ENCODE results near the gene ID3. TPM values are rescaled to one million over a fixed set of nuclear protein-coding genes. Genes with fewer than 3 reads are reported as not detected.

Gene ID3
- total RNA-seq, 4 donors from 2014 or later = 91.1 to 194 (median 149) TPM

GRCh38 chr1:23522244-23522982, 36.9 kb downstream of the ID3 start:
- Histone ChIP-seq H3K36me3 (peaks cover 6% of the 10 kb centered on the region), H3K4me3 (no peak overlapping the region), H3K4me1 (peaks cover 32% of the 10 kb centered on the region), H3K9me3 (no peaks in the 10 kb centered on the region), H3K27me3 (no peaks in the 10 kb centered on the region), H3K27ac (no peak overlapping the region)
- WGBS = 82% methylated on average over 7 of the region's 7 CpGs
- TF ChIP-seq POLR2A (IDR thresholded peaks at IDR 0.05) = no peak
- TF ChIP-seq POLR2AphosphoS5 (IDR thresholded peaks at IDR 0.05) = no peak
- TF ChIP-seq EP300 (IDR thresholded peaks at IDR 0.05) = no peak
- no peak for TF ChIP-seq CTCF (IDR thresholded peaks at IDR 0.05)
- no peak for DNase-seq (ENCODE audit: low spot score in 2 of 2)

- no peak overlapping the region for H3K4me3 ChIP-seq
- H3K36me3 ChIP-seq = peaks cover 6% of the 10 kb centered on the region
- no peaks in the 10 kb centered on the region for H3K9me3 ChIP-seq
- H3K27ac ChIP-seq = no peak overlapping the region
- DNase-seq (ENCODE audit: low spot score in 2 of 2) = no peak
- 95% methylated on average over 16 of the region's 16 CpGs for WGBS
- H3K4me1 ChIP-seq = peaks cover 24% of the 10 kb centered on the region
- TF ChIP-seq EP300 (IDR thresholded peaks at IDR 0.05) (no peak), POLR2A (IDR thresholded peaks at IDR 0.05) (no peak), POLR2AphosphoS5 (IDR thresholded peaks at IDR 0.05) (no peak), CTCF (IDR thresholded peaks at IDR 0.05) (no peak)
- H3K27me3 ChIP-seq = no peaks in the 10 kb centered on the region
Measured at GRCh38 chr1:23521588-23521987, 37.7 kb downstream of the ID3 start.

- no peaks in the 10 kb centered on the region for H3K9me3 ChIP-seq
- no peak for DNase-seq (ENCODE audit: low spot score in 2 of 2)
- WGBS = 92% methylated on average over 9 of the region's 9 CpGs
- no peak for TF ChIP-seq POLR2AphosphoS5 (IDR thresholded peaks at IDR 0.05)
- no peak for TF ChIP-seq EP300 (IDR thresholded peaks at IDR 0.05)
- no peak for TF ChIP-seq POLR2A (IDR thresholded peaks at IDR 0.05)
- no peak for TF ChIP-seq CTCF (IDR thresholded peaks at IDR 0.05)
- H3K36me3 ChIP-seq = peaks cover 6% of the 10 kb centered on the region
- no peaks in the 10 kb centered on the region for H3K4me1 ChIP-seq
- H3K27me3 ChIP-seq = no peaks in the 10 kb centered on the region
- no peak overlapping the region for H3K4me3 ChIP-seq
- H3K27ac ChIP-seq = no peak overlapping the region
Measured at GRCh38 chr1:23517581-23517980, 41.7 kb downstream of the ID3 start.

GRCh38 chr1:23515905-23516304, 43.4 kb downstream of the ID3 start:
- Histone ChIP-seq H3K4me1 (no peaks in the 10 kb centered on the region), H3K27me3 (no peaks in the 10 kb centered on the region), H3K36me3 (peaks cover 6% of the 10 kb centered on the region), H3K4me3 (no peak overlapping the region), H3K27ac (no peak overlapping the region), H3K9me3 (no peaks in the 10 kb centered on the region)
- no peak for DNase-seq (ENCODE audit: low spot score in 2 of 2)
- no peak for TF ChIP-seq POLR2A (IDR thresholded peaks at IDR 0.05)
- TF ChIP-seq EP300 (IDR thresholded peaks at IDR 0.05) = no peak
- TF ChIP-seq POLR2AphosphoS5 (IDR thresholded peaks at IDR 0.05) = no peak
- TF ChIP-seq CTCF (IDR thresholded peaks at IDR 0.05) = no peak
- WGBS = 100% methylated on average over 4 of the region's 4 CpGs

- no peak for TF ChIP-seq EP300 (IDR thresholded peaks at IDR 0.05)
- TF ChIP-seq POLR2AphosphoS5 (IDR thresholded peaks at IDR 0.05) = no peak
- no peak for TF ChIP-seq CTCF (IDR thresholded peaks at IDR 0.05)
- H3K4me3 ChIP-seq = no peak overlapping the region
- H3K27ac ChIP-seq = no peak overlapping the region
- no peak for DNase-seq (ENCODE audit: low spot score in 2 of 2)
- no peaks in the 10 kb centered on the region for H3K9me3 ChIP-seq
- no peaks in the 10 kb centered on the region for H3K27me3 ChIP-seq
- H3K36me3 ChIP-seq = peaks cover 6% of the 10 kb centered on the region
- H3K4me1 ChIP-seq = no peaks in the 10 kb centered on the region
- WGBS = 87% methylated on average over 3 of the region's 3 CpGs
Measured at GRCh38 chr1:23514111-23514679, 45.1 kb downstream of the ID3 start.

Measured in suprapubic skin (tissue), 4 donors.